Stomach (tissue), 4 donors: ENCODE data around the gene CENPH.

ENCODE experiments used
- EP300 ChIP-seq: sonication (generic); formaldehyde crosslinking; IDR thresholded peaks from one replicate; pipeline ENCODE4 v1.6.1; 2017; ENCODE audit warnings: antibody characterized with exemption
- POLR2A ChIP-seq, 4 donors: fragments of 450-650 bp; IDR thresholded peaks; one replicate each; pipeline ENCODE4 v1.6.1; 2016; ENCODE audit warnings: antibody characterized with exemption in 4 of 4, control low read depth in 2 of 4, mild to moderate bottlenecking in 1 of 4, moderate library complexity in 1 of 4
- TF ChIP-seq, protein P1 (sequence below), 7 experiments: fragments of 450-650 bp in 4 of 7; fragments of 200-600 bp in 3 of 7; sonication (generic) in 3 of 7; IDR thresholded peaks; one replicate each; pipeline ENCODE4 v1.5.1; 2016 to 2019; ENCODE audit warnings: antibody characterized with exemption in 7 of 7, control low read depth in 2 of 7, mild to moderate bottlenecking in 1 of 7

DNA sequence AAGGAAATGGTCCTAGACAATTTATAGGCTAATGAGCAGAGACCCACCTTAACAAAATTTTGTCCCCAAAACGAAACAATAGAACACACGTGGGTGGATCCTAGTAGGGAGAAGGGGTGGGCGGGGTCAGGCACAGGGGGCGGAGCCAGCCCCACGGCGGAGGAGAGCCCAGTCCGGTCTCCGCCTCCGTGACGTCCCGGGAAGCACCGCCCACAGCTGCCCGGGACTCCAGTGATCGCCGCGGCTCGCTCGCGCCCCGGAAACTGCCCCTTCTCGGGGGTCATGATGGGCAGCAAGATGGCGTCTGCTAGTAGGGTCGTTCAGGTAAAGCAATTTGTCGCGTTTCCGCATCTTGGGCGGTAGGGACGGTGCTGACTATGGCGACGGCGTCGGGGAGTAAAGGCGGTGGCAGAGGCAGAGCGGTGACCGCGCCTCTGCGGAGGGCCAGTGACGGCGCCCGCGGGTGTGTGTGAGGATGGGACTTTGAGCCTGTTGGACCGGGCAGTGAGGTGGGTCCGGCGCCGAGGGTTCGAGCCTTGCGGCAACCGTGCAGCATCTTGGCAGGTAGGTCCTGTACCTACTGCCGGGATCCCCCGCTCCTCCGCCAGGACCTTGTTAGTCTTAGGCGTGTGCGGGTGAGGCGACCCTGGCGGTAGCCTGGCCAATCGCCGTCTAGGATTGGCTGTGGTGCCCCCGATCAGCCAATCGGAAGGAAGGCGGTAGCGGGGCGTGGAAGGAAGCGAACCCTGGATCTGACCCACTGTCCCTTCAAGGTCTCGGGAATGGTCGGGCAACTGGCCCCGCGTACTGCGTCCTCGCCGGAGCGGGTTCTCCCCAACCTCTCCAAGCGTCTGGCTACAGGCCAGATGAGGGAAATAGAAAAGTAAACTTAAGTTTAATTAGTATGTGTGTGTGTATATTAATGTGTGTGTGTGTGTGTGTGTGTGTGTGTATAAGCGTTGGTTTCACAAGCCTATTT, 28.5 kb downstream of the CENPH start:
- no peak for TF ChIP-seq EP300
- TF ChIP-seq POLR2A (IDR thresholded peaks at IDR 0.05), result peak in 1 of 4 donors; percentile 89
- TF ChIP-seq, protein P1, sequence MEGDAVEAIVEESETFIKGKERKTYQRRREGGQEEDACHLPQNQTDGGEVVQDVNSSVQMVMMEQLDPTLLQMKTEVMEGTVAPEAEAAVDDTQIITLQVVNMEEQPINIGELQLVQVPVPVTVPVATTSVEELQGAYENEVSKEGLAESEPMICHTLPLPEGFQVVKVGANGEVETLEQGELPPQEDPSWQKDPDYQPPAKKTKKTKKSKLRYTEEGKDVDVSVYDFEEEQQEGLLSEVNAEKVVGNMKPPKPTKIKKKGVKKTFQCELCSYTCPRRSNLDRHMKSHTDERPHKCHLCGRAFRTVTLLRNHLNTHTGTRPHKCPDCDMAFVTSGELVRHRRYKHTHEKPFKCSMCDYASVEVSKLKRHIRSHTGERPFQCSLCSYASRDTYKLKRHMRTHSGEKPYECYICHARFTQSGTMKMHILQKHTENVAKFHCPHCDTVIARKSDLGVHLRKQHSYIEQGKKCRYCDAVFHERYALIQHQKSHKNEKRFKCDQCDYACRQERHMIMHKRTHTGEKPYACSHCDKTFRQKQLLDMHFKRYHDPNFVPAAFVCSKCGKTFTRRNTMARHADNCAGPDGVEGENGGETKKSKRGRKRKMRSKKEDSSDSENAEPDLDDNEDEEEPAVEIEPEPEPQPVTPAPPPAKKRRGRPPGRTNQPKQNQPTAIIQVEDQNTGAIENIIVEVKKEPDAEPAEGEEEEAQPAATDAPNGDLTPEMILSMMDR (IDR thresholded peaks at IDR 0.05), result peak in 4 of 7 experiments; percentile 19 to 60 (median 29)
